HepG2 (cell line): ENCODE measurements around the gene DEDD2. TPM values are rescaled to one million over a fixed set of nuclear protein-coding genes. Genes with fewer than 3 reads are reported as not detected.

Experiments
- ATAC-seq: fragments of 200-7000 bp; cut with Tn5 transposase; 3 replicates; pipeline ENCODE4 v1.9.1; 2020; ENCODE audit warnings: mild to moderate bottlenecking, moderate library complexity
- BruUV-seq: library from RNA; stranded (reverse); fragments of 400-500 nt; replicated peaks from 2 replicates; lab custom pipeline; 2021; lab: Mats Ljungman, UMichigan
- CTCF ChIA-PET: fragments of 300-600 bp; formaldehyde crosslinking; extraction: SDS; loops from one replicate; lab custom pipeline; 2021; ENCODE audit warnings: low total read pairs, inconsistent platforms, low intra/inter-chr PET ratio; lab: Yijun Ruan, JAX
- POLR2A ChIA-PET: fragments of 350-600 bp; sonication (Branson Sonifier 250); formaldehyde crosslinking; loops from one replicate; lab custom pipeline; 2020; ENCODE audit warnings: antibody characterized with exemption, inconsistent platforms; lab: Yijun Ruan, JAX
- DNase-seq: peaks from one replicate; pipeline ENCODE4 v3.0.0-alpha.2; 2015; ENCODE audit warnings: low spot score
- FAIRE-seq: peaks from 3 replicates; lab custom pipeline; 2011; peaks lifted over from hg19 to GRCh38; lab: Jason Lieb, UNC
- H2AFZ ChIP-seq: one replicate; pipeline ENCODE4 v1.6.1; 2011; ENCODE audit warnings: low read length, inconsistent platforms
- H3K27ac ChIP-seq: fragments of 300-600 bp; 3 replicates; pipeline ENCODE4 v1.8.0; 2011; ENCODE audit warnings: mixed run types, mild to moderate bottlenecking, mixed read lengths, low read length, inconsistent platforms; ENCODE audit not compliant: insufficient read depth; ENCODE audit errors: extremely low read length
- H3K27me3 ChIP-seq, 2 experiments: fragments of 200-600 bp in 1 of 2; 2 replicates in 1 of 2; 3 replicates in 1 of 2; pipeline versions ENCODE4 v1.6.0 to v1.8.0; 2011; ENCODE audit warnings: low read length in 2 of 2, mild to moderate bottlenecking in 2 of 2, moderate library complexity in 2 of 2, inconsistent platforms in 1 of 2; ENCODE audit not compliant: insufficient read depth in 2 of 2, control insufficient read depth in 1 of 2
- H3K36me3 ChIP-seq, 2 experiments: fragments of 200-600 bp in 1 of 2; replicated peaks in 1 of 2; 2 replicates in 1 of 2; 3 replicates in 1 of 2; pipeline versions ENCODE4 v1.5.1 to v1.8.0; 2011; ENCODE audit warnings: low read length in 2 of 2, inconsistent platforms in 1 of 2; ENCODE audit not compliant: insufficient read depth in 2 of 2, control insufficient read depth in 1 of 2
- H3K4me1 ChIP-seq: 2 replicates; pipeline ENCODE4 v1.5.1; 2012; ENCODE audit warnings: low read length, inconsistent platforms; ENCODE audit not compliant: insufficient read depth
- H3K4me2 ChIP-seq: 2 replicates; pipeline ENCODE4 v1.6.0; 2011; ENCODE audit warnings: low read depth, low read length, inconsistent platforms
- H3K4me3 ChIP-seq, 3 experiments: fragments of 200-600 bp in 1 of 3; sonication (generic), shearing (Covaris generic) in 1 of 3; replicated peaks in 1 of 3; 2 replicates each; pipeline ENCODE4 v1.5.1; 2011 to 2016; ENCODE audit warnings: low read length in 3 of 3, inconsistent platforms in 2 of 3, low read depth in 2 of 3, mild to moderate bottlenecking in 2 of 3, control low read depth in 1 of 3, mixed read lengths in 1 of 3; ENCODE audit not compliant: insufficient read depth in 1 of 3
- H3K79me2 ChIP-seq: one replicate; pipeline ENCODE4 v1.6.1; 2011; ENCODE audit warnings: low read length, inconsistent platforms; ENCODE audit not compliant: insufficient read depth
- H3K9ac ChIP-seq: 2 replicates; pipeline ENCODE4 v1.6.0; 2011; ENCODE audit warnings: mild to moderate bottlenecking, low read depth, low read length, inconsistent platforms; ENCODE audit not compliant: insufficient read depth
- H3K9me3 ChIP-seq: 2 replicates; pipeline ENCODE4 v1.5.1; 2012; ENCODE audit warnings: mild to moderate bottlenecking, low read length
- H4K20me1 ChIP-seq: 2 replicates; pipeline ENCODE4 v1.6.0; 2011; ENCODE audit warnings: inconsistent platforms, mild to moderate bottlenecking, low read length, moderate library complexity; ENCODE audit not compliant: insufficient read depth
- AGO2 ChIP-seq: fragments of 200-400 bp; formaldehyde crosslinking; optimal IDR thresholded peaks from 2 replicates; pipeline ENCODE3; 2017; ENCODE audit warnings: mild to moderate bottlenecking, low read depth, low read length, moderate library complexity
- NR2F2 ChIP-seq: IDR thresholded peaks from 2 replicates; pipeline ENCODE4 v1.6.1; 2012; ENCODE audit warnings: low read depth, inconsistent platforms, borderline replicate concordance
- POLR2A ChIP-seq, 2 experiments: IDR thresholded peaks; 2 replicates each; pipeline ENCODE4 v1.6.1; 2011; ENCODE audit warnings: low read depth in 2 of 2, low read length in 2 of 2, mild to moderate bottlenecking in 1 of 2, moderate library complexity in 1 of 2; ENCODE audit not compliant: insufficient read depth in 1 of 2
- RBFOX2 ChIP-seq: fragments of 200-400 bp; formaldehyde crosslinking; IDR thresholded peaks from 2 replicates; pipeline ENCODE4 v1.6.1; 2017; ENCODE audit warnings: low read depth, mild to moderate bottlenecking, low read length
- RBM22 ChIP-seq: fragments of 200-400 bp; formaldehyde crosslinking; optimal IDR thresholded peaks from 2 replicates; pipeline ENCODE3; 2017; ENCODE audit warnings: mild to moderate bottlenecking, low read length, moderate library complexity
- ZIK1 ChIP-seq: sonication (generic); formaldehyde crosslinking; IDR thresholded peaks from 2 replicates; pipeline ENCODE4 v1.5.0; 2020; ENCODE audit warnings: mild to moderate bottlenecking, low read depth, missing genetic modification reagents, borderline replicate concordance
- WGBS: methylation state at CpG from one replicate; pipeline ENCODE4 v1.1.6; 2017; ENCODE audit warnings: low lambda C conversion rate; 5-methylcytosine and 5-hydroxymethylcytosine counted together
- in situ Hi-C: cut with HindIII; loops from 2 replicates; pipeline ENCODE4 v1.10.0; 2017; ENCODE audit warnings: low pct_unique_long_range_greater_than_20kb; ENCODE audit not compliant: extremely low pct_ligation_motif_present
- intact Hi-C: fragments of 100-400 bp; cut with micrococcal nuclease; formaldehyde crosslinking; loops from one replicate; pipeline ENCODE4 v1.10.0; 2022; ENCODE audit not compliant: unreplicated experiment
- polyA plus RNA-seq, 8 experiments: library from polyadenylated mRNA; depleted of rRNA in 3 of 8; stranded (reverse) in 7 of 8; unstranded in 1 of 8; fragments of >200 nt; fragmentation: Illumina TruSeq in 4 of 8; extraction: Trizol in 4 of 8; gene quantifications; 2 replicates each; pipeline versions ENCODE4 v1.2.1 to v1.2.3, GENCODE V29; 2011 to 2016; ENCODE audit warnings: low read depth in 4 of 8, missing spikeins in 1 of 8, mixed read lengths in 1 of 8; ENCODE audit not compliant: insufficient read depth in 1 of 8
- total RNA-seq, 5 experiments: library from RNA; depleted of rRNA; stranded (reverse); fragments of >200 nt; fragmentation: Illumina TruSeq; extraction: Trizol; gene quantifications; 2 replicates each; pipeline ENCODE4 v1.2.3, GENCODE V29; 2016; ENCODE audit warnings: low read depth in 1 of 5

The DEDD2 gene
- total and polyA plus RNA-seq, 2 of the 13 experiments (the other 11 are each of a cell fraction or from before 2014, with no cell fraction given) = 19.2 to 24.7 TPM

DNA sequence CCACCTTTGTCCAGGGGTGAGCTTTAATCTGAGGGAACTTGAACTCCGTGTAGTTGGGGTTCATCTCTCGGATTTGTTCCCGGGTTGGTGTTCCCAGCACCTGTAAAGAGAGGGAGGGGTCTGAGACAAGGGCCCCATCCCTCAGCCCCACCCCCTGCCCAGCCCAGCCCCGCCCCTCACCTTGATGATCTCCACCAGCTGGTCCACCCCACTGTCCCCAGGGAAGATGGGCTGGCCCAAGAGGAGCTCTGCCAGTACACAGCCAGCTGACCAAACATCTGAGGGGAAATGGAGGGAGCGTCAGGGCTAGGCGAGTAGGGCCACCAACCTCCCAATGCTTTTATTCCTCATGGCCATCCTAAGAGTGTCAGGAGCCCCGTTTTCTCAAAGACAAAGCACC, 15.6 kb upstream of the DEDD2 start:
- no peak overlapping the region for H3K4me2 ChIP-seq
- no peaks in the 10 kb centered on the region for H3K79me2 ChIP-seq
- ChIA-PET CTCF (no interaction called here), POLR2A (interaction anchor here (1.0 to 4.0 kb wide), 3 partner anchors 10 to 69 kb away, joined by 3 to 21 read pairs (median 4); partner anchors contain the start of genes DEDD2, GSK3A and PAFAH1B3)
- TF ChIP-seq RBFOX2 (peak; percentile 30; the same call in 1 of the 2 replicates), NR2F2 (no peak)
- ATAC-seq (no peak), FAIRE-seq (no peak), DNase-seq (no peak)
- no peaks in the 10 kb centered on the region for H3K27me3 ChIP-seq
- peaks cover 37% of the 10 kb centered on the region for H3K4me1 ChIP-seq
- 92% methylated on average over 7 of the region's 7 CpGs for WGBS
- no peaks in the 10 kb centered on the region for H3K9me3 ChIP-seq
- no peaks in the 10 kb centered on the region for H4K20me1 ChIP-seq
- H3K27ac ChIP-seq = peak overlapping the region; percentile 35
- BruUV-seq = no TSS peak
- peak overlapping the region; percentile 14; the same call in 1 of the 2 replicates for H3K9ac ChIP-seq
- intact Hi-C loops (no loop called here), in situ Hi-C loops (no loop called here)
- H3K4me3 ChIP-seq = no peak overlapping the region
- H2AFZ ChIP-seq = no peak overlapping the region
- H3K36me3 ChIP-seq = peaks cover 24 to 65% of the 10 kb centered on the region in 2 experiments; a peak in 4 of 5 replicates

DNA sequence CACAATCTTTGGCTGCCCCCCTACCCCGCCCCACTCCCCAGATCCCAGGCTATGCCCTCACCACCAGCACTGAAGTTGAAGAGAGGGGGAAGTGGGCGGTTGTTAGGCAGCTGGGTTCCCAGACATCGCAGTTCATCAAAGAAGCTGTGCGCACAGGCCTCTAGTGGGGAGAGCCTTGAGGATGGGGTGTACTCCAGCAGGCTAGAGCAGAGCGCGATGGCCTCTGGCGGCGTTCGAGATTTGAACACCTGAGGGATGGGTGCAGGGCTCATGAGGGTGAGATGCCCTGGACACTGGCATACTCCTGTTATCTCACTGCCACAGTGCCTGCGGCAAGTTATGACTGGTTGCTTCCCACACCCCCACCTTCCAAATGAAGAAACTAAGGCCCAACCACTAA, 15.0 kb upstream of the DEDD2 start:
- Histone ChIP-seq H2AFZ (no peak overlapping the region), H3K36me3 (peaks cover 24 to 65% of the 10 kb centered on the region in 2 experiments; a peak in 4 of 5 replicates)
- in situ Hi-C loops = no loop called here

More for the DNA sequence above, 15.0 kb upstream of the DEDD2 start:
- ChIA-PET CTCF (no interaction called here), POLR2A (interaction anchor here (4.0 kb wide), 1 partner anchor 11 kb away, joined by 21 read pairs; the partner anchor contains the start of gene GSK3A)
- WGBS = 100% methylated on average over 10 of the region's 10 CpGs
- Histone ChIP-seq H3K27me3 (no peaks in the 10 kb centered on the region), H3K4me2 (no peak overlapping the region), H3K4me1 (peaks cover 41% of the 10 kb centered on the region), H3K27ac (no peak overlapping the region), H3K9me3 (no peaks in the 10 kb centered on the region), H4K20me1 (no peaks in the 10 kb centered on the region), H3K4me3 (no peak overlapping the region), H3K79me2 (no peaks in the 10 kb centered on the region), H3K9ac (no peak overlapping the region)
- intact Hi-C loops = no loop called here
- peak; percentile 45 for TF ChIP-seq RBM22
- 0 out of 4 replicates have a peak, but pooled peaks of 1 of the 2 experiments have one; percentile 4 for TF ChIP-seq POLR2A (IDR thresholded peaks at IDR 0.05; ENCODE audit: insufficient read depth in 1 of 2, low read depth in 2 of 2, low read length in 2 of 2)
- peak; percentile 69 for TF ChIP-seq AGO2
- no peak for TF ChIP-seq ZIK1 (CRISPR knock-in tag)
- no peak for DNase-seq
- no TSS peak for BruUV-seq
- no peak for ATAC-seq
- FAIRE-seq = no peak
